NCI-H1105 treated with DMSO at 0.1 percent for 48 hours (cell line): ENCODE data around the gene DONSON.

Experiments used
- DNase-seq: peaks from one replicate; lab custom pipeline; 2025; lab: John Stamatoyannopoulos, UW

The DONSON gene

DNA sequence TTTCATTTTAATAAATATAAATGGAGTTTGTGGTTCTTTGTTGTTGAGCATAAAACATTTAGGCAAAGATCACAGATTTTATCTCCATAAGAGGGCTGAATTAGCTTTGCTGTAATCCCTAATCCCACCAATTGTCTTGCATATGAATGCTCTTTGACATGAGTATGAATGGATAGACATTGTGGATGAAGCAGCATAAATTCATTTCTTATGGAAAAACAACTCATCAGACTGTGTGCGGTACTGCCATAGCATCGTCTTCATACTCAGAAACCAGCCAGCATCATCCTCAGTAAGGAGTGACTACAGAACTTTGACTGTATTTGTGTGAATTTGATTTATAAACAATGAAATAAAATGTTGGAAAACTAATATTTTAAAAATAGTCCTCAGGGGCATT, 26.1 kb downstream of the DONSON start:
- DNase-seq: no peak

DNA sequence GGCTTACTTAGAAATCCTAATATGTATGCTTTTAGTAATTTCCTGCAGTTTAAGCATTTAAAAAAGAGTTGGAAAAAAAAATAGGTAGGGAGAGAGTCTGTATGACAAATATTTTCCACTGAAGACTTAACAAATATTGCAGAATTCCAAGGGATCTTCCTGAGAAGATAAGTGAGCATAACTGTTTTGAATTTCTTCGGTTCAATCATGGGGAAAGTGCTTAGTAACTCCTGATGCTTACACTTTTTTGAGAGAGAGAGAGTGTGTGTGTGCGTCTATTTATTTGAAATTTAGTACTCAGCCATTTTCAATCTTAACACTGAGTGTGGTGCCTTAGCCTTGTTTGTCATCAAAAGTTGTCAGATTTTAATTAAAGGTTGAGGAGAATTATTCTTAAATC, 27.1 kb downstream of the DONSON start:
- DNase-seq: no peak

DNA sequence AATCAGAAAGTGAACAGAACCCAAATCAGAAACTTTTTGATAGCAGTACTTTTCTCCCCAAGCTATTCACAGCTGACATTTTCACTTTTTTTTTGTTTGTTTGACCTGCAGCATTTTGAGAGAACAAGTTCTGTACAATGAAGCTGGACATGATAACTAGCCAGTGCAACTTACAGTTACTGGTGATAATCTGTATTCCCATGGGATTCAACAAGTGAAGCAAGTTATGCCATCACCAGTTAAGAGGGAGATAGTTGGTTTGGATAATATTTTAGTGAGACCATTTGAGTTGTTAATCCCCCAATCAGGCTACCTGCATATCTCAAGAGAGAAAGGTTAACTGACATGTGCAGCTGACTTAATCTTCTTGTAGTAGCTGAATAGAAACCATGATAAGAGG, 27.5 kb downstream of the DONSON start:
- DNase-seq: no peak

DNA sequence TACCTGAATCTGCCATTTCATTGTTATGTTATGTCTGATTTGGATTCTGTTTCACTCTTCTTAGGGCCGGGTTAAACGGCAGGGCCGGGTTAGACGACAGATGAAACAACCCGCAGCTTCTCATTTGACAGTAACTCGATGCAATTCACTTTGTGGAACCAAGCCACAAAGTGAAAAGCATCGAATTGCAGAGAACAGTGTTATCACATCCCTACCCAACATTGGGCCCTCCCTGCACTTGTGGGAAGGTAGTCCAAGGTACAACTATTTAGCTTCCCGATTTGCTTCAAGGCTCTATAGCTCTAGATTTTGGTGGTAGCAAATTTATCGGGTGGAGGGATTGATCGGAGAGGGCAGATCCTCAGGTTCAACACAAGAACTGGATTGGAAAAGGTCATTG, 28.7 kb downstream of the DONSON start:
- DNase-seq: no peak

DNA sequence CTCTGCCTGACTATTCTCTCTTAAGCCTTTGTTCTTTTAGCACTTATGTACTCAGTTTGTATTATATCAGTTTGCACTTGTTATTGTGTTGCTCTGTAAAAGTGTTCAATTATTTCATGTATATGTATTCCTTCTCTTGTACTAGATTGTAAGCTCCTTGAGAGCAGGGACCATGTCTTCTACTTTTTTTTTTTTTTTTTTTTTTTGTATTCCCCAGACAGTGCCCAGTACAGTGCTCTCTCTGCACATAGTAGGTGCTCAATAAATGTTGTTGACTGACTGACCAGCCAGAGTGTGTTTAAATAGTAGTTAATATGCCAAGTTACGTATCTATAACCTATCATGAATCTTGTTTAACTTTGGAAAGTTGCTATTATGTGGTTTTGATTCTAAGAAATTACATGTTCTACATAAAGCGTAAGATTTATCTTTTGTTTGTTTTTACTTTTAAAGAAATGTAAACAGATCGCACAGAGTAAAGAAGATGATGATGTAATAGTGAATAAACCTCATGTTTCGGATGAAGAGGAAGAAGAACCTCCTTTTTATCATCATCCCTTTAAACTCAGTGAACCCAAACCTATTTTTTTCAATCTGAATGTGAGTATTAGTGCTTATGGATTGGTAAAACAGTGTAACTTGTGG, 29.6 kb downstream of the DONSON start:
- DNase-seq: no peak

DNA sequence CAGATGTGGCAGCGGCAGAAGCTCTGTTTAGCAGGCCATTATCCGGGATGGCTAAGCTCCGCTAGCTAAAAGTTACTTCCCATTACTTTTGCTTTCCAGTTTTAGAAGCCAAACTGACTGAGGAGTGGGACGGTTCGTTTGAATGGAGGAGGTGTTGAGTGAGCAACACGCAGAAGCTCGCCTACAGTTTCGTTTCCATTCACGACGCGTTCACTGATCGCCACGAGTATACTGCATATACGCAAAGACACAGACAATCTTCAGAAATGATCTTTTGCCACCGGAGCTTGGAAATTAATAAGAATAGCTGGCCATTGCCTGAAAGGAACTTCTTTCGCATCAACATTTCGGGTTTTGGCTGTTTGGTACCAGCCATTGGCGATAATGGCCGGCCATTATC, 31.0 kb downstream of the DONSON start:
- DNase-seq: no peak

DNA sequence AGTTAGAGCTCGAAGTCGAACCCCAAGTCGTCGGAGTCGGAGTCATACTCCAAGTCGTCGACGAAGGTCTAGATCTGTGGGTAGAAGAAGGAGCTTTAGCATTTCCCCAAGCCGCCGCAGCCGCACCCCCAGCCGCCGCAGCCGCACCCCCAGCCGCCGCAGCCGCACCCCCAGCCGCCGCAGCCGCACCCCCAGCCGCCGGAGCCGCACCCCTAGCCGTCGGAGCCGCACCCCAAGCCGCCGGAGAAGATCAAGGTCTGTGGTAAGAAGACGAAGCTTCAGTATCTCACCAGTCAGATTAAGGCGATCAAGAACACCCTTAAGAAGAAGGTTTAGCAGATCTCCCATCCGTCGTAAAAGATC, 33.5 kb downstream of the DONSON start:
- DNase-seq: no peak

DNA sequence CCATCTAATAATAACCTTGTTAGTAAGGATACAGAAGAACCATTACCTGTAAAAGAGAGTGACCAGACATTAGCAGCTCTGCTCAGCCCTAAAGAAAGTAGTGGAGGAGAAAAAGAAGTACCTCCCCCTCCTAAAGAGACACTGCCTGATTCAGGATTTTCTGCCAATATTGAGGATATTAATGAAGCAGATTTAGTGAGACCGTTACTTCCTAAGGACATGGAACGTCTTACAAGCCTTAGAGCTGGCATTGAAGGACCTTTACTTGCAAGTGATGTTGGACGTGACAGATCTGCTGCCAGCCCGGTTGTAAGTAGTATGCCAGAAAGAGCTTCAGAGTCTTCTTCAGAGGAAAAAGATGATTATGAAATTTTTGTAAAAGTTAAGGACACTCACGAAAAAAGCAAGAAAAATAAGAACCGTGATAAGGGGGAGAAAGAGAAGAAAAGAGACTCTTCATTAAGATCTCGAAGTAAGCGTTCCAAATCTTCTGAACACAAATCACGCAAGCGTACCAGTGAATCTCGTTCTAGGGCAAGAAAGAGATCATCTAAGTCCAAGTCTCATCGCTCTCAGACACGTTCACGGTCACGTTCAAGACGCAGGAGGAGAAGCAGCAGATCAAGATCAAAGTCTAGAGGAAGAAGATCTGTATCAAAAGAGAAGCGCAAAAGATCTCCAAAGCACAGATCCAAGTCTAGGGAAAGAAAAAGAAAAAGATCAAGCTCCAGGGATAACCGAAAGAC, 34.1 kb downstream of the DONSON start:
- DNase-seq: no peak

DNA sequence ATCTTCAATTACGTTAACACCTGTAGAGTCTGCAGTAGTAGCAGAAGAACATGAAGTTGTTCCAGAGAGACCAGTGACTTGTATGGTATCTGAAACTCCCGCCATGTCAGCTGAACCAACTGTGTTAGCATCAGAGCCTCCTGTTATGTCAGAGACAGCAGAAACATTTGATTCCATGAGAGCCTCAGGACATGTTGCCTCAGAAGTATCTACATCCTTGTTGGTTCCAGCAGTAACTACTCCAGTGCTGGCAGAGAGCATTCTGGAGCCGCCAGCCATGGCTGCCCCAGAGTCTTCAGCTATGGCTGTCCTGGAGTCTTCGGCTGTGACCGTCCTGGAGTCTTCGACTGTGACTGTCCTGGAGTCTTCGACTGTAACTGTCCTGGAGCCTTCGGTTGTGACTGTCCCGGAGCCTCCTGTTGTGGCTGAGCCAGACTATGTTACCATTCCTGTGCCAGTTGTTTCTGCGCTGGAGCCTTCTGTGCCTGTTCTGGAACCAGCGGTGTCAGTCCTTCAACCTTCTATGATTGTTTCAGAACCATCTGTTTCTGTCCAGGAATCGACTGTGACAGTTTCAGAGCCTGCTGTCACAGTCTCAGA, 35.4 kb downstream of the DONSON start:
- no peak for DNase-seq

DNA sequence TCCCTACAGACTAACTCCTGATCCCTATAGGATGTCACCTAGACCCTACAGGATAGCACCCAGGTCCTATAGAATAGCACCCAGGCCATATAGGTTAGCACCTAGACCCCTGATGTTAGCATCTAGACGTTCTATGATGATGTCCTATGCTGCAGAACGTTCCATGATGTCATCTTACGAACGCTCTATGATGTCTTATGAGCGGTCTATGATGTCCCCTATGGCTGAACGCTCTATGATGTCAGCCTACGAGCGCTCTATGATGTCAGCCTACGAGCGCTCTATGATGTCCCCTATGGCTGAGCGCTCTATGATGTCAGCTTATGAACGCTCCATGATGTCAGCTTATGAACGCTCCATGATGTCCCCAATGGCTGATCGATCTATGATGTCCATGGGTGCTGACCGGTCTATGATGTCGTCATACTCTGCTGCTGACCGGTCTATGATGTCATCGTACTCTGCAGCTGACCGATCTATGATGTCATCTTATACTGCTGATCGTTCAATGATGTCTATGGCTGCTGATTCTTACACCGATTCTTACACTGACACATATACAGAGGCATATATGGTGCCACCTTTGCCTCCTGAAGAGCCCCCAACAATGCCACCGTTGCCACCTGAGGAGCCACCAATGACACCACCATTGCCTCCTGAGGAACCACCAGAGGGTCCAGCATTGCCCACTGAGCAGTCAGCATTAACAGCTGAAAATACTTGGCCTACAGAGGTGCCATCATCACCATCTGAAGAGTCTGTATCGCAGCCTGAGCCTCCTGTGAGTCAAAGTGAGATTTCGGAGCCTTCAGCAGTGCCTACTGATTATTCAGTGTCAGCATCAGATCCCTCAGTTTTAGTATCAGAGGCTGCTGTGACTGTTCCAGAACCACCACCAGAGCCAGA, 36.1 kb downstream of the DONSON start:
- no peak for DNase-seq

DNA sequence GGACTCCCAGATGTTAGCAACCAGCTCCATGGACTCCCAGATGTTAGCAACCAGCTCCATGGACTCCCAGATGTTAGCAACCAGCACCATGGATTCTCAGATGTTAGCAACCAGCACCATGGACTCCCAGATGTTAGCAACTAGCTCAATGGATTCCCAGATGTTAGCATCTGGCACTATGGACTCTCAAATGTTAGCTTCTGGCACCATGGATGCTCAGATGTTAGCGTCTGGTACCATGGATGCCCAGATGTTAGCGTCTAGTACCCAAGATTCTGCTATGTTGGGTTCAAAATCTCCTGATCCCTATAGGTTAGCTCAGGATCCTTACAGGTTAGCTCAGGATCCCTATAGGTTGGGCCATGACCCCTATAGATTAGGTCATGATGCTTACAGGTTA, 36.8 kb downstream of the DONSON start:
- DNase-seq: no peak

DNA sequence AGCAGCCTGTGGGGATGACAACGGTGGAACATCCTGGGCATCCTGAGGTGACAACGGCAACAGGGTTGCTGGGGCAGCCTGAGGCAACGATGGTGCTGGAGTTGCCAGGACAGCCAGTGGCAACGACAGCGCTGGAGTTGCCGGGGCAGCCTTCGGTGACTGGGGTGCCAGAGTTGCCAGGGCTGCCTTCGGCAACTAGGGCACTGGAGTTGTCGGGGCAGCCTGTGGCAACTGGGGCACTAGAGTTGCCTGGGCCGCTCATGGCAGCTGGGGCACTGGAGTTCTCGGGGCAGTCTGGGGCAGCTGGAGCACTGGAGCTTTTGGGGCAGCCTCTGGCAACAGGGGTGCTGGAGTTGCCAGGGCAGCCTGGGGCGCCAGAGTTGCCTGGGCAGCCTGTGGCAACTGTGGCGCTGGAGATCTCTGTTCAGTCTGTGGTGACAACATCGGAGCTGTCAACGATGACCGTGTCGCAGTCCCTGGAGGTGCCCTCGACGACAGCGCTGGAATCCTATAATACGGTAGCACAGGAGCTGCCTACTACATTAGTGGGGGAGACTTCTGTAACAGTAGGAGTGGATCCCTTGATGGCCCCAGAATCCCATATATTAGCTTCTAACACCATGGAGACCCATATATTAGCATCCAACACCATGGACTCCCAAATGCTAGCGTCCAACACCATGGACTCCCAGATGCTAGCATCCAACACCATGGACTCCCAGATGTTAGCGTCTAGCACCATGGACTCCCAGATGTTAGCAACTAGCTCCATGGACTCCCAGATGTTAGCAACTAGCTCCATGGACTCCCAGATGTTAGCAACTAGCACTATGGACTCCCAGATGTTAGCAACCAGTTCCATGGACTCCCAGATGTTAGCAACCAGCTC, 37.5 kb downstream of the DONSON start:
- no peak for DNase-seq

DNA sequence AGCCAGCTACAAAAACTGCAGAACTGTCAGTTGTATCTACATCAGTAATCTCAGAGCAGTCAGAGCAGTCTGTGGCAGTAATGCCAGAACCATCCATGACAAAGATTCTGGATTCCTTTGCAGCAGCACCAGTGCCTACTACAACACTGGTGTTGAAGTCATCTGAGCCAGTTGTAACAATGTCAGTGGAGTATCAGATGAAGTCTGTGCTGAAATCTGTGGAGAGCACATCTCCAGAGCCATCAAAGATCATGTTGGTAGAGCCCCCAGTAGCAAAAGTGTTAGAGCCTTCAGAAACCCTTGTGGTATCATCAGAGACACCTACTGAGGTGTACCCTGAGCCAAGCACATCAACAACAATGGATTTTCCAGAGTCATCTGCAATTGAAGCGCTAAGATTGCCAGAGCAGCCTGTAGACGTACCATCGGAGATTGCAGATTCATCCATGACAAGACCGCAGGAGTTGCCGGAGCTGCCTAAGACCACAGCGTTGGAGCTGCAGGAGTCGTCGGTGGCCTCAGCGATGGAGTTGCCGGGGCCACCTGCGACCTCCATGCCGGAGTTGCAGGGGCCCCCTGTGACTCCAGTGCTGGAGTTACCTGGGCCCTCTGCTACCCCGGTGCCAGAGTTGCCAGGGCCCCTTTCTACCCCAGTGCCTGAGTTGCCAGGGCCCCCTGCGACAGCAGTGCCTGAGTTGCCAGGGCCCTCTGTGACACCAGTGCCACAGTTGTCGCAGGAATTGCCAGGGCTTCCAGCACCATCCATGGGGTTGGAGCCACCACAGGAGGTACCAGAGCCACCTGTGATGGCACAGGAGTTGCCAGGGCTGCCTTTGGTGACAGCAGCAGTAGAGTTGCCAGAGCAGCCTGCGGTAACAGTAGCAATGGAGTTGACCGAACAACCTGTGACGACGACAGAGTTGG, 38.4 kb downstream of the DONSON start:
- no peak for DNase-seq

DNA sequence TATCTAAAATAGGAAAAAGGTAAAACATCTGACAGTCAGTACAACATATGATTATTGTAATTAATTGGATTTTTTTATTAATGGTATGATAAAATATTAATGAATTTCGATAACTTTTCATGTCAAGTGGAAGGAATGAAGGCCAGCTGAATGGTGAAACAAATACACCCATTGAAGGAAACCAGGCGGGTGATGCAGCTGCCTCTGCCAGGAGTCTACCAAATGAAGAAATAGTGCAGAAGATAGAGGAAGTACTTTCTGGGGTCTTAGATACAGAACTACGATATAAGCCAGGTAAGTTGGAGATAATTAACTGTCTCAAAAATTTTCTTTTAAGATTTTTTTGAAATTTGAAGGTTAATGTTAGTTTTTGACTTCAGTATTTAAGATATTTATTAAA, 42.4 kb downstream of the DONSON start:
- no peak for DNase-seq

DNA sequence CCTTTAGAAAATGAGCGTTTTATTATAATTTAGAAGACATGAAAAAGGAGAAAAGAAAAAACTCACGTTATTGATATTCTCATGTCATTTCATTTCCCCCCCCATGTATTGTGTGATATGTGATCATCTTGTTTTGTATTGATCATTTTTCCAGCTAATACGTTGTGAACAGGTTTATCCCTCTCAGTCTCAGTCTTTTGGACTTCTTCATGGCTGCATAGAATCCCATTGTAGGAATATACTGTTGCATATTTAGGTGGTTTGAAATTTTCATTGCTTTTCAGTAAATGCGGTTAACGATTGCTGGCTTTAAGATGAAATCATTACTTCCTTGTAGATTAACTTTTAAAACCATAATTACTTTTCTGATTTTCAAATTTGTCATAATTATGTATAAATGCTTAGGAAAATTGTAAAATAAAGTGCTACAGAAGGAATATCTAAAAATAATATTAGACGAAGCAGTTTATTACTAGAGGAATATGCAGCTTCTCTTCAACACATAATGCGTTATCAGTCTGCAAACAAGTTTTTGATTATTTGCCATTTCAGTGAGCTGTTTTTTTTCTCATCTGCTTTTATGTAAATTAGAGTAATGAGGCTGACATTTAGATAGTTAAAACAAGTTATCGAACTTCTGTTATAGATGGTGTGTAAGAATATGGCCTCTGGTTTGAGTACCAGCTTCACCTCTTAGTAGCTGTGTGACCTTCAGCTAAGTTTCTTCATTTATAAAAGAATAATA, 43.9 kb downstream of the DONSON start:
- no peak for DNase-seq

DNA sequence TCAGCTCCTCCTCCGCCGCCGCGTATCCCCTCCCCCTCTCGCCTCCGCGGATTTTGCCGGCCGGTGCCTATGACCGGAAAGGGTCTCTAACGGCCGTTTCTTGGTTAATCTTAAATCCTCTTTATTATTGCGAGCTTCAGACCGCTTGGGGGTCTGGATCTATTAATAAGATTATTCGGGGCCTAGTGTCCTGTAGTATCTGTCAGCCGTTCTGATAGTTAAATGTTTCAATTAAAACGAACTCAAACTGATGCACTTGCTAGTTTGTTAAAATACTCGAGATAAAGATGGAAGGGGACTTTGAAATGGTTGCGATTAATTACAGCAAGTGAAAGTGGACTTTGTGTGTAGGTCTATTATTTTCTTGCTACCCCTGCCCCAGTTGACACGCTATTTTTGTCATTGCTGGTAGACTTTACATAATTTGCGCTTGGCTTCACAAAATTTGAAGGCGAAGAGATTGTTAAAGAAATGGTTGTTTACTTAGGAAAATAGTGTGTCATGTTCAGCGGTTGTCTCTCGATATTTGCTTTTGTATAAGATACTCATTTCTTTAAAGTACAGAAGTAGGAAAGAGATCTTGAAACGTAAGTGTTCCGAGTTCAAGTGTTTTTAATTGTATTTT, 44.9 kb downstream of the DONSON start:
- no peak for DNase-seq

DNA sequence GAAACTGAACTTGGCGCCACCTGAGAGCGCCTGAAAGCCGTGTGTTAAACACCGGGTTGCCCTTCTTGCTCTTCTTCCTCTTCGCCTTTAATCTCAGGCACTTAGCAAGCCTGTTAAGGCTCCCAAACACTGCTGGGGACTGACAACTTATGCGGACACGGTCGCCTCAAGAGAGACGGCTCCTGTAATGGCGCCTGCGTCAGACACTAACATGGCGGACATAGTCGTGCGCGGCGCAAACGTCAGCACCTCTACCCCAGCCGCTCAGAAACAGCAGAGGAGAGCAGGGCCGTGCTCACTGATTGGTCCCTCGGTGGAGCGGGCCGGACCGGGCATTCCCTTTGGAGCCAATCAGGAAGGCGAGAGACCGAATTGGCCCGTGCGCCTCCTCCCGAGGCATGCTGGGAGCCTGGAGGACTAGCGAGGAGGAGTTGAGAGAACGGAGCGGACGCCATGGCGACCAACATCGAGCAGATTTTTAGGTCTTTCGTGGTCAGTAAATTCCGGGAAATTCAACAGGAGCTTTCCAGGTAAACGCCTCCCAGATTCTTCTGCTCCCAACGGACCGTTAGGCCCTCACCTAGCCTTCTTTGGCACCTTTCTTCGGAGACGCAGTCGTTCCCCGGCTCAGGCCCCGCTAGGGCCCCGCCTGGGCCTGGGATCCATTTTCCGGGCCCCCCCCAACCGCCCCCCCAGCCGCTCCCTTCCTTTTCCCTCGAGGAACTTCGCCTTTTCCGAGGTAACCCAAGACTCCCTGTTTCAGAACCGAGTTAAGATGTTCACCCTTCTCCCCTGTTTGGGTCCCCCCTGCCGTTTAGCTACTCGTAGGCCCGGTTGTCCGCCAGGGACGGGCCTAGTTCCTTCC, 45.6 kb downstream of the DONSON start, which contains the start of gene SON:
Gene SON (plus strand): TSS at position 399 of the 865 bp plus-strand sequence. CDS start 55 bp downstream, at position 454.
- DNase-seq: peak; percentile 99
